ENCODE measurements around the gene MAGEA9B.
"Not testable (repeated sequence)": the region's sequence is repeated elsewhere in the genome, so short reads cannot be mapped to it uniquely, and the experiment has no call there.

MAGEA9B gene

GRCh38 chrX:149563359-149563758, 23.9 kb downstream of the MAGEA9B start:
- Histone ChIP-seq H3K36me3 (ENCODE audit: insufficient read depth) (no peaks in the 10 kb centered on the region), H3K4me2 (no peak overlapping the region), H3K4me1 (ENCODE audit: low read depth, poor library complexity, severe bottlenecking) (no peaks in the 10 kb centered on the region), H3K4me3 (IDR thresholded peaks at IDR 0.05; ENCODE audit: insufficient read depth, low read depth, low read length) (no peak overlapping the region), H3K27me3 (ENCODE audit: insufficient read depth, low read depth) (no peaks in the 10 kb centered on the region), H3K79me2 (ENCODE audit: insufficient read depth, low read depth) (no peaks in the 10 kb centered on the region), H3K9ac (no peak overlapping the region), H4K20me1 (ENCODE audit: insufficient read depth) (no peaks in the 10 kb centered on the region), H3K27ac (no peak overlapping the region), H2AFZ (ENCODE audit: low read depth) (no peak overlapping the region)
- TF ChIP-seq CTCF (conservative IDR thresholded peaks at IDR 0.05; ENCODE audit: low read depth, low read length): no peak

- H3K9ac ChIP-seq; H3K36me3 ChIP-seq (ENCODE audit: insufficient read depth); H3K4me2 ChIP-seq; H3K4me1 ChIP-seq (ENCODE audit: low read depth, poor library complexity, severe bottlenecking); H3K4me3 ChIP-seq (IDR thresholded peaks at IDR 0.05; ENCODE audit: insufficient read depth, low read depth, low read length); H4K20me1 ChIP-seq (ENCODE audit: insufficient read depth); H3K79me2 ChIP-seq (ENCODE audit: insufficient read depth, low read depth); H3K27ac ChIP-seq; H3K27me3 ChIP-seq (ENCODE audit: insufficient read depth, low read depth); H2AFZ ChIP-seq (ENCODE audit: low read depth): not testable (repeated sequence)
Observed at GRCh38 chrX:149555251-149555650, 32.0 kb downstream of the MAGEA9B start.

- H3K9ac ChIP-seq; H3K4me1 ChIP-seq (ENCODE audit: low read depth, poor library complexity, severe bottlenecking); H3K79me2 ChIP-seq (ENCODE audit: insufficient read depth, low read depth); H2AFZ ChIP-seq (ENCODE audit: low read depth); H3K27ac ChIP-seq; H3K36me3 ChIP-seq (ENCODE audit: insufficient read depth); H4K20me1 ChIP-seq (ENCODE audit: insufficient read depth); H3K27me3 ChIP-seq (ENCODE audit: insufficient read depth, low read depth); H3K4me3 ChIP-seq (IDR thresholded peaks at IDR 0.05; ENCODE audit: insufficient read depth, low read depth, low read length); H3K4me2 ChIP-seq: not testable (repeated sequence)
Observed at GRCh38 chrX:149551939-149552248, 35.4 kb downstream of the MAGEA9B start.

GRCh38 chrX:149551245-149551938, 35.9 kb downstream of the MAGEA9B start:
- H3K4me3 ChIP-seq (IDR thresholded peaks at IDR 0.05; ENCODE audit: insufficient read depth, low read depth, low read length); H3K9ac ChIP-seq; H3K4me2 ChIP-seq; H3K36me3 ChIP-seq (ENCODE audit: insufficient read depth); H4K20me1 ChIP-seq (ENCODE audit: insufficient read depth); H3K79me2 ChIP-seq (ENCODE audit: insufficient read depth, low read depth); H2AFZ ChIP-seq (ENCODE audit: low read depth); H3K27ac ChIP-seq; H3K4me1 ChIP-seq (ENCODE audit: low read depth, poor library complexity, severe bottlenecking); H3K27me3 ChIP-seq (ENCODE audit: insufficient read depth, low read depth): not testable (repeated sequence)

- H3K4me1 ChIP-seq (ENCODE audit: low read depth, poor library complexity, severe bottlenecking); H3K9ac ChIP-seq; H3K27ac ChIP-seq; H3K4me2 ChIP-seq; H3K79me2 ChIP-seq (ENCODE audit: insufficient read depth, low read depth); H4K20me1 ChIP-seq (ENCODE audit: insufficient read depth); H3K27me3 ChIP-seq (ENCODE audit: insufficient read depth, low read depth); H2AFZ ChIP-seq (ENCODE audit: low read depth); H3K36me3 ChIP-seq (ENCODE audit: insufficient read depth); H3K4me3 ChIP-seq (IDR thresholded peaks at IDR 0.05; ENCODE audit: insufficient read depth, low read depth, low read length): not testable (repeated sequence)
Observed at GRCh38 chrX:149550454-149550853, 36.8 kb downstream of the MAGEA9B start.

- not testable (repeated sequence) for H3K4me2 ChIP-seq; H3K79me2 ChIP-seq (ENCODE audit: insufficient read depth, low read depth); H3K36me3 ChIP-seq (ENCODE audit: insufficient read depth); H3K4me1 ChIP-seq (ENCODE audit: low read depth, poor library complexity, severe bottlenecking); H3K27me3 ChIP-seq (ENCODE audit: insufficient read depth, low read depth); H3K27ac ChIP-seq; H4K20me1 ChIP-seq (ENCODE audit: insufficient read depth); H2AFZ ChIP-seq (ENCODE audit: low read depth); H3K4me3 ChIP-seq (IDR thresholded peaks at IDR 0.05; ENCODE audit: insufficient read depth, low read depth, low read length); H3K9ac ChIP-seq
Observed at GRCh38 chrX:149549701-149550100, 37.6 kb downstream of the MAGEA9B start, which contains the start of gene HSFX3. HSFX3 (minus strand) TSS chrX:149549924; CDS start chrX:149549852, 72 bp downstream.

- H2AFZ ChIP-seq (ENCODE audit: low read depth); H3K27ac ChIP-seq; H3K79me2 ChIP-seq (ENCODE audit: insufficient read depth, low read depth); H3K4me1 ChIP-seq (ENCODE audit: low read depth, poor library complexity, severe bottlenecking); H3K4me2 ChIP-seq; H3K36me3 ChIP-seq (ENCODE audit: insufficient read depth); H4K20me1 ChIP-seq (ENCODE audit: insufficient read depth); H3K27me3 ChIP-seq (ENCODE audit: insufficient read depth, low read depth); H3K4me3 ChIP-seq (IDR thresholded peaks at IDR 0.05; ENCODE audit: insufficient read depth, low read depth, low read length); H3K9ac ChIP-seq: not testable (repeated sequence)
Observed at GRCh38 chrX:149547782-149548181, 39.5 kb downstream of the MAGEA9B start.

- not testable (repeated sequence) for H4K20me1 ChIP-seq (ENCODE audit: insufficient read depth); H3K27ac ChIP-seq; H3K27me3 ChIP-seq (ENCODE audit: insufficient read depth, low read depth); H3K4me2 ChIP-seq; H3K4me1 ChIP-seq (ENCODE audit: low read depth, poor library complexity, severe bottlenecking); H3K4me3 ChIP-seq (IDR thresholded peaks at IDR 0.05; ENCODE audit: insufficient read depth, low read depth, low read length); H2AFZ ChIP-seq (ENCODE audit: low read depth); H3K36me3 ChIP-seq (ENCODE audit: insufficient read depth); H3K9ac ChIP-seq; H3K79me2 ChIP-seq (ENCODE audit: insufficient read depth, low read depth)
Observed at GRCh38 chrX:149546962-149547361, 40.3 kb downstream of the MAGEA9B start.

GRCh38 chrX:149545545-149546543, 41.4 kb downstream of the MAGEA9B start:
- not testable (repeated sequence) for H4K20me1 ChIP-seq (ENCODE audit: insufficient read depth); H3K27me3 ChIP-seq (ENCODE audit: insufficient read depth, low read depth); H3K27ac ChIP-seq; H3K4me2 ChIP-seq; H3K4me1 ChIP-seq (ENCODE audit: low read depth, poor library complexity, severe bottlenecking); H3K4me3 ChIP-seq (IDR thresholded peaks at IDR 0.05; ENCODE audit: insufficient read depth, low read depth, low read length); H3K79me2 ChIP-seq (ENCODE audit: insufficient read depth, low read depth); H3K9ac ChIP-seq; H3K36me3 ChIP-seq (ENCODE audit: insufficient read depth); H2AFZ ChIP-seq (ENCODE audit: low read depth)

Data from KMS-11 (cell line).